ENCODE data around the gene PCYT2. TPM values are rescaled to one million over a fixed set of nuclear protein-coding genes. Genes with fewer than 3 reads are reported as not detected.
A peak's percentile ranks its signal among the peaks of the same experiment; 100 is the strongest.

The PCYT2 gene
- total and polyA plus RNA-seq, 10 of the 15 experiments (the other 5 are each of a cell fraction or from before 2014, with no cell fraction given), result 0.63 to 72.0 (median 45.0) TPM

DNA sequence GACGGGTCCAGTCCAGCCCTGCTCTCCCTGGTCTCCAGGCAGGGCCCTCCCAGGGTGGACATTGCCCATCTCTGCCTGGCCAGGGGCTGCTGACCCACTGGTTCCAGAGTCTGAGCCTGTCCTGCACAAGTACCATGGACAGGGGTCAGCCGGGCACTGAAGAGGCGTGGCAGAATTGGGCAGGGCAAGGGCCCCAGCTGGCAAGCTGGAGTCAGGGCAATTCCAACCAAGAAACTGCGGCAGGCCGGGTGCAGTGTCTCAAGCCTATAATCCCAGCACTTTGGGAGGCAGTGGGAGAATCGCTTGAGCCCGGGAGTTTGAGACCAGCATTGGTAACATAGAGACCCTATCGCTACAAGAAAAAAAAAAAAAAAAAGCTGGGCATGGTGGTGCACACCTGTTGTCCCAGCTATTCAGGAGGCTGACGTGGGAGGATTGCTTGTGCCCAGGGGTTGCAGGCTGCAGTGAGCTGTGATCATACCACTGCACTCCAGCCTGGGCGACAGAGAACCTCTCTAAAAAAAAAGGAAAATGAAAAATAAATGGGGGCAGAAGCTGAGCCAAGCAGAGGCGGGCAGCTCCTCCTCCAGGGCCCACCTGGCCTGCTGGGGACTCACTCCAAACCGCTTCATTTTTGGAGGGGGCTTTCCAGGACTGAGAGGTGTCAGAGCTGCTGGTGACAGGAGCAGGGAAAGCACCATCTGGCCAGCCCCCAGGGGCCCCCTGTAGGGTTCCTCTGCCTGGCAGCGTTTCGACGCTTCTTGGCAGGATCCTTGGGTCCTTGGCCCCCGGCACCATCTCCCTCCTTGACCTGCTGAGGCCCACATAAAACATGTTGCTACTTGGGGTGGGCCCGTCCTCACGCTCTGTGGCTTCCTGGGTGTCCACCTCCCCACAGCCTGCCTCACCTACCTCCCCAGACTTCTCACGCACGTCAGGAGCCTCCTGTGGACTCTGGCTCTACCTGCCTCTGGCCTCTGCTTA, 19.2 kb upstream of the PCYT2 start:
- RAD21 ChIA-PET (ENCODE audit: unreplicated experiment), result interaction anchor here (0.9 to 1.6 kb wide), 2 partner anchors 30 to 36 kb away, joined by 4 to 7 read pairs; partner anchors contain the start of gene NOTUM
- Histone ChIP-seq H3K79me2 (ENCODE audit: control insufficient read depth, insufficient read depth, low read length) (peaks cover 15% of the 10 kb centered on the region), H3K27ac (ENCODE audit: control insufficient read depth, insufficient read depth) (0 out of 2 replicates have a peak overlapping the region, but pooled peaks have one; percentile 24), H3K4me3 (no peak overlapping the region), H2AFZ (ENCODE audit: control insufficient read depth, low read depth, low read length) (no peak overlapping the region), H3K27me3 (replicated peaks in 1 of 2; ENCODE audit: control insufficient read depth in 2 of 2, insufficient read depth in 2 of 2, low read length in 1 of 2) (no peaks in the 10 kb centered on the region), H3K36me3 (ENCODE audit: control insufficient read depth in 2 of 2, insufficient read depth in 2 of 2, low read length in 1 of 2) (peaks cover 0 to 2% of the 10 kb centered on the region in 2 experiments; a peak in 1 of 4 replicates), H3K4me1 (ENCODE audit: control insufficient read depth, insufficient read depth, low read length) (peaks cover 17% of the 10 kb centered on the region), H3K9ac (ENCODE audit: control insufficient read depth, insufficient read depth, low read length) (no peak overlapping the region), H3K4me2 (ENCODE audit: control insufficient read depth, insufficient read depth) (no peak overlapping the region; the same call in 1 of the 2 replicates), H3K9me3 (replicated peaks; ENCODE audit: control insufficient read depth, insufficient read depth, low read length) (no peaks in the 10 kb centered on the region), H4K20me1 (ENCODE audit: control insufficient read depth, insufficient read depth) (no peaks in the 10 kb centered on the region)
- in situ Hi-C loops (cut with MboI) (no loop called here), intact Hi-C loops (cut with micrococcal nuclease; ENCODE audit: unreplicated experiment) (no loop called here)
- SMC1A ChIA-PET (ENCODE audit: uncharacterized antibody, unreplicated experiment), result interaction anchor here (0.7 kb wide), 1 partner anchor 420 kb away, joined by 3 read pairs; no protein-coding TSS in a partner anchor
- 39% methylated on average over 20 of the region's 20 CpGs for WGBS (ENCODE audit: insufficient coverage, insufficient replicate concordance, low lambda C conversion rate, missing lambda C conversion rate)
- CTCF ChIA-PET, result interaction anchor here (1.9 kb wide), 1 partner anchor 61 kb away, joined by 6 read pairs; no protein-coding TSS in a partner anchor
- no TSS peak for BruUV-seq (replicated peaks)
- ATAC-seq, result peak; percentile 45
- no peak for FAIRE-seq
- DNase-seq (ENCODE audit: low read depth, low spot score), result no peak
- POLR2A ChIA-PET, result interaction anchor here (0.6 to 1.0 kb wide), 7 partner anchors 8 to 294 kb away, joined by 3 to 5 read pairs (median 4); no protein-coding TSS in a partner anchor
- TF ChIP-seq, protein P1, sequence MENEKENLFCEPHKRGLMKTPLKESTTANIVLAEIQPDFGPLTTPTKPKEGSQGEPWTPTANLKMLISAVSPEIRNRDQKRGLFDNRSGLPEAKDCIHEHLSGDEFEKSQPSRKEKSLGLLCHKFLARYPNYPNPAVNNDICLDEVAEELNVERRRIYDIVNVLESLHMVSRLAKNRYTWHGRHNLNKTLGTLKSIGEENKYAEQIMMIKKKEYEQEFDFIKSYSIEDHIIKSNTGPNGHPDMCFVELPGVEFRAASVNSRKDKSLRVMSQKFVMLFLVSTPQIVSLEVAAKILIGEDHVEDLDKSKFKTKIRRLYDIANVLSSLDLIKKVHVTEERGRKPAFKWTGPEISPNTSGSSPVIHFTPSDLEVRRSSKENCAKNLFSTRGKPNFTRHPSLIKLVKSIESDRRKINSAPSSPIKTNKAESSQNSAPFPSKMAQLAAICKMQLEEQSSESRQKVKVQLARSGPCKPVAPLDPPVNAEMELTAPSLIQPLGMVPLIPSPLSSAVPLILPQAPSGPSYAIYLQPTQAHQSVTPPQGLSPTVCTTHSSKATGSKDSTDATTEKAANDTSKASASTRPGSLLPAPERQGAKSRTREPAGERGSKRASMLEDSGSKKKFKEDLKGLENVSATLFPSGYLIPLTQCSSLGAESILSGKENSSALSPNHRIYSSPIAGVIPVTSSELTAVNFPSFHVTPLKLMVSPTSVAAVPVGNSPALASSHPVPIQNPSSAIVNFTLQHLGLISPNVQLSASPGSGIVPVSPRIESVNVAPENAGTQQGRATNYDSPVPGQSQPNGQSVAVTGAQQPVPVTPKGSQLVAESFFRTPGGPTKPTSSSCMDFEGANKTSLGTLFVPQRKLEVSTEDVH (IDR thresholded peaks at IDR 0.05; ENCODE audit: low read depth, partially characterized antibody), result no peak
- TF ChIP-seq, protein P2, sequence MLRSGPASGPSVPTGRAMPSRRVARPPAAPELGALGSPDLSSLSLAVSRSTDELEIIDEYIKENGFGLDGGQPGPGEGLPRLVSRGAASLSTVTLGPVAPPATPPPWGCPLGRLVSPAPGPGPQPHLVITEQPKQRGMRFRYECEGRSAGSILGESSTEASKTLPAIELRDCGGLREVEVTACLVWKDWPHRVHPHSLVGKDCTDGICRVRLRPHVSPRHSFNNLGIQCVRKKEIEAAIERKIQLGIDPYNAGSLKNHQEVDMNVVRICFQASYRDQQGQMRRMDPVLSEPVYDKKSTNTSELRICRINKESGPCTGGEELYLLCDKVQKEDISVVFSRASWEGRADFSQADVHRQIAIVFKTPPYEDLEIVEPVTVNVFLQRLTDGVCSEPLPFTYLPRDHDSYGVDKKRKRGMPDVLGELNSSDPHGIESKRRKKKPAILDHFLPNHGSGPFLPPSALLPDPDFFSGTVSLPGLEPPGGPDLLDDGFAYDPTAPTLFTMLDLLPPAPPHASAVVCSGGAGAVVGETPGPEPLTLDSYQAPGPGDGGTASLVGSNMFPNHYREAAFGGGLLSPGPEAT (IDR thresholded peaks at IDR 0.05; ENCODE audit: low read depth), result peak; percentile 40; the same call in 1 of the 2 replicates
- no peak for TF ChIP-seq LARP7 (IDR thresholded peaks at IDR 0.05)
- no peak for TF ChIP-seq SMAD1 (IDR thresholded peaks at IDR 0.05; ENCODE audit: low read depth, partially characterized antibody)
- peak; percentile 42 for TF ChIP-seq MEF2B (IDR thresholded peaks at IDR 0.05; ENCODE audit: partially characterized antibody, poor library complexity, severe bottlenecking)
- no peak for TF ChIP-seq CBFB (IDR thresholded peaks at IDR 0.05; ENCODE audit: low read depth)
- no peak for TF ChIP-seq POLR2AphosphoS2 (IDR thresholded peaks at IDR 0.05; ENCODE audit: low read depth, low read length)
- TF ChIP-seq TBL1XR1 (IDR thresholded peaks at IDR 0.05; ENCODE audit: low read depth, low read length), result no peak
- peak; percentile 31; the same call in 1 of the 2 replicates for TF ChIP-seq DPF2 (IDR thresholded peaks at IDR 0.05)
- TF ChIP-seq, protein P3, sequence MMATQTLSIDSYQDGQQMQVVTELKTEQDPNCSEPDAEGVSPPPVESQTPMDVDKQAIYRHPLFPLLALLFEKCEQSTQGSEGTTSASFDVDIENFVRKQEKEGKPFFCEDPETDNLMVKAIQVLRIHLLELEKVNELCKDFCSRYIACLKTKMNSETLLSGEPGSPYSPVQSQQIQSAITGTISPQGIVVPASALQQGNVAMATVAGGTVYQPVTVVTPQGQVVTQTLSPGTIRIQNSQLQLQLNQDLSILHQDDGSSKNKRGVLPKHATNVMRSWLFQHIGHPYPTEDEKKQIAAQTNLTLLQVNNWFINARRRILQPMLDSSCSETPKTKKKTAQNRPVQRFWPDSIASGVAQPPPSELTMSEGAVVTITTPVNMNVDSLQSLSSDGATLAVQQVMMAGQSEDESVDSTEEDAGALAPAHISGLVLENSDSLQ (IDR thresholded peaks at IDR 0.05), result peak; percentile 49
- peak; percentile 22; the same call in 1 of the 2 replicates for TF ChIP-seq IKZF1 (conservative IDR thresholded peaks at IDR 0.05)
- TF ChIP-seq RELA (IDR thresholded peaks at IDR 0.05; ENCODE audit: borderline replicate concordance, partially characterized antibody), result peak; percentile 42
- TF ChIP-seq RBBP5 (conservative IDR thresholded peaks at IDR 0.05), result no peak

Data from GM12878 (cell line).